Cardiac fibroblast (primary cell): ENCODE results near the gene DNAJC21.

Experiments
- DNase-seq, 2 donors: peaks; one replicate each; pipeline versions ENCODE4 v3.0.0 to v3.0.0-alpha.2; 2010; ENCODE audit warnings: low read depth in 2 of 2
- H3K4me3 ChIP-seq, 2 donors: replicated peaks in 1 of 2; 1 replicate in 1 of 2; 2 replicates in 1 of 2; pipeline ENCODE4 v1.5.1; 2011; ENCODE audit warnings: low read depth in 2 of 2, low read length in 2 of 2, mild to moderate bottlenecking in 2 of 2, moderate library complexity in 1 of 2
- CTCF ChIP-seq: IDR thresholded peaks from one replicate; pipeline ENCODE4 v1.5.1; 2011; ENCODE audit warnings: low read depth, mild to moderate bottlenecking, low read length, inconsistent platforms

DNAJC21 gene

GRCh38 chr5:34894716-34895115 lies 34.6 kb upstream of the DNAJC21 start:
- no peak overlapping the region for H3K4me3 ChIP-seq
- no peak for DNase-seq
- no peak for TF ChIP-seq CTCF

GRCh38 chr5:34895641-34896419 lies 33.5 kb upstream of the DNAJC21 start:
- TF ChIP-seq CTCF = no peak
- DNase-seq = peak; percentile 40 to 48
- H3K4me3 ChIP-seq = no peak overlapping the region

GRCh38 chr5:34897646-34898045 lies 31.7 kb upstream of the DNAJC21 start:
- H3K4me3 ChIP-seq = no peak overlapping the region
- no peak for TF ChIP-seq CTCF
- DNase-seq = no peak

GRCh38 chr5:34898258-34898895 lies 31.0 kb upstream of the DNAJC21 start:
- peak; percentile 82 to 84 for DNase-seq
- H3K4me3 ChIP-seq = no peak overlapping the region
- TF ChIP-seq CTCF = peak; percentile 90

- no peak for DNase-seq
- no peak for TF ChIP-seq CTCF
- no peak overlapping the region for H3K4me3 ChIP-seq
Measured at GRCh38 chr5:34899066-34899465, 30.3 kb upstream of the DNAJC21 start.

GRCh38 chr5:34900652-34901051 lies 28.7 kb upstream of the DNAJC21 start:
- no peak for TF ChIP-seq CTCF
- H3K4me3 ChIP-seq = no peak overlapping the region
- no peak for DNase-seq
